Bronchial epithelial cell (primary cell): ENCODE results near the gene RBM38. TPM values are rescaled to one million over a fixed set of nuclear protein-coding genes. Genes with fewer than 3 reads are reported as not detected.

Experiments
- DNase-seq: peaks from one replicate; pipeline ENCODE4 v3.0.0-alpha.2; 2010; ENCODE audit warnings: low read depth
- FAIRE-seq: peaks from 2 replicates; lab custom pipeline; 2011; peaks lifted over from hg19 to GRCh38; lab: Jason Lieb, UNC
- H3K27me3 ChIP-seq: 2 replicates; pipeline ENCODE4 v1.5.1; 2011; ENCODE audit warnings: low read length; ENCODE audit not compliant: control insufficient read depth, insufficient read depth
- H3K36me3 ChIP-seq: 2 replicates; pipeline ENCODE4 v1.5.1; 2011; ENCODE audit warnings: low read length; ENCODE audit not compliant: control insufficient read depth, insufficient read depth
- H3K4me3 ChIP-seq: 2 replicates; pipeline ENCODE4 v1.5.1; 2011; ENCODE audit warnings: mild to moderate bottlenecking, low read depth, low read length, control low read depth
- CTCF ChIP-seq: IDR thresholded peaks from 2 replicates; pipeline ENCODE4 v1.5.1; 2011; ENCODE audit warnings: mild to moderate bottlenecking, moderate library complexity, low read length, control low read depth, inconsistent platforms; ENCODE audit not compliant: insufficient read depth, severe bottlenecking
- total RNA-seq: library from RNA; depleted of rRNA; stranded (reverse); fragments of >200 nt; gene quantifications from 2 replicates; pipeline ENCODE4 v1.2.1, GENCODE V29; 2014

RBM38 gene
- total RNA-seq, 1 donor from 2014 or later: 6.8 TPM

- DNase-seq (no peak), FAIRE-seq (no peak)
These were observed 16.4 kb downstream of the RBM38 start for GRCh38 chr20:57407541-57407956.

GRCh38 chr20:57408131-57408530, 16.9 kb downstream of the RBM38 start:
- no peak for DNase-seq

More at GRCh38 chr20:57407541-57407956, 16.4 kb downstream of the RBM38 start:
- peaks cover 12% of the 10 kb centered on the region for H3K36me3 ChIP-seq
- no peak for TF ChIP-seq CTCF
- no peak overlapping the region for H3K4me3 ChIP-seq
- no peaks in the 10 kb centered on the region for H3K27me3 ChIP-seq

GRCh38 chr20:57408536-57409233, 17.5 kb downstream of the RBM38 start:
- FAIRE-seq: no peak
- DNase-seq: no peak
- no peak overlapping the region for H3K4me3 ChIP-seq
- H3K36me3 ChIP-seq: peaks cover 9% of the 10 kb centered on the region
- TF ChIP-seq CTCF: no peak
- H3K27me3 ChIP-seq: no peaks in the 10 kb centered on the region

More at GRCh38 chr20:57408131-57408530, 16.9 kb downstream of the RBM38 start:
- no peak for TF ChIP-seq CTCF
- H3K36me3 ChIP-seq: peaks cover 9% of the 10 kb centered on the region
- FAIRE-seq: no peak
- no peak overlapping the region for H3K4me3 ChIP-seq
- H3K27me3 ChIP-seq: no peaks in the 10 kb centered on the region

GRCh38 chr20:57409316-57409671, 18.1 kb downstream of the RBM38 start:
- DNase-seq: no peak
- TF ChIP-seq CTCF: no peak
- FAIRE-seq: no peak
- peaks cover 8% of the 10 kb centered on the region for H3K36me3 ChIP-seq
- no peak overlapping the region for H3K4me3 ChIP-seq
- no peaks in the 10 kb centered on the region for H3K27me3 ChIP-seq

- FAIRE-seq (no peak), DNase-seq (no peak)
- H3K36me3 ChIP-seq: peaks cover 8% of the 10 kb centered on the region
- H3K4me3 ChIP-seq: no peak overlapping the region
- TF ChIP-seq CTCF: no peak
- no peaks in the 10 kb centered on the region for H3K27me3 ChIP-seq
These were observed 18.6 kb downstream of the RBM38 start for GRCh38 chr20:57409672-57410397.
